Stimulated activated CD4-positive, alpha-beta T cell treated with anti-CD3 and anti-CD28 coated beads, Interleukin-1b, Interleukin-23, amount 100 ng/mL, for 48 hours (primary cell): ENCODE measurements around the gene ADGRG6.
"Not testable (repeated sequence)": the region's sequence is repeated elsewhere in the genome, so short reads cannot be mapped to it uniquely, and the experiment has no call there.

Experiments
- DNase-seq: peaks from one replicate; pipeline ENCODE4 v3.0.0-alpha.2; 2020

Gene ADGRG6

DNA sequence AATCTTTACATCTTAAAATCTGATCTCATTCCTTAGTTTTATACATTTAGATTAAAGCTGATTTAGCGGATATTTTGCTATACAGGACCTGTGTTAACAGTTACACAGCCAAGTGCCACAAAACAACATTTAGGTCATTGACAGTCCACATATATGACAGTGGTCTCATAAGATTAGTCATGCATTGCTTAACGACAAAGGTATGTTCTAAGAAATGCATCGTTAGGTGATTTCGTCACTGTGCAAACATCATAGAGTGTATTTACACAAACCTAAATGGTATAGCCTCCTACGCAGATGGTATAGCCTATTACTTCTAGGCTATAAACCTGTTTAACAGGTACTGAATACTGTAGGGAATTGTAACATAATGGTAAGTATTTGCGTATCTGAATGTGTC lies 21.6 kb downstream of the ADGRG6 start:
- DNase-seq, result no peak

DNA sequence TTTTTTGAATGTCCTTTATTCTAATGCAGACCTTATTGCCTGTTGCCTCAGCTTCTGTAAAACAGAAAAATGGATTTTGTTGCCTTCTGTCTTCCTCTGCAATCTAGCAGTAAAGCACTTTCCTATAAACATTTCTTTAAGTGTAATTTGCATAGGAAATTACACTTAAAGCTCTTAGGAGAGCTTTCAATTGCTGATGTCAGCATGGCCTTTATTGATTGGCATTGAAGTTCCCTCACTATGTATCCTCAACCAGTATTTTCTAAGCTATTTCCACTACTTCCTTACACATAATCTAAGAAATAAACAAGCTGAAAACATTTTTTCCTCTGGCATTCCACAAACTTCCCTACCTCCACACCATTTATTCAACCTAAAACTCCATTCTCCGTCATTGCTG lies 22.3 kb downstream of the ADGRG6 start:
- DNase-seq, result no peak

DNA sequence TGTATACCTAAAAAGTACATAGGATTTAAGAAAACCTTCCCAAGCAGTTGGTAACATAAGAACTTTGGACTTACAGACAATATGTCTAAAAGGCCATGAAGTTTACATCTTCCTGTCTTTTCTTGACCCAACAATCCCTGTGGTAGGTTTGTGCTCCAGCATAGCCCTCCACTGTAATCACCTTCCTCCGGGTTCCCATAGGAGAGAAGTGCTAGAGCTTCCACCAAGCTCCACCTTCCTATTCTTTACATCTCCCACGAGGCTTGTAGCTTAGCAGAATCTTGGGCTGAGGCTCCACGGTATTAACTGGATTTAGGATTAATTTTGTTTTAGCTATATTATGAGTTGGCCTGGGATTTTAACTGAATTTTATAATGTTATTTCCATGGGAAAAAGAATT lies 23.3 kb downstream of the ADGRG6 start:
- DNase-seq, result no peak

DNA sequence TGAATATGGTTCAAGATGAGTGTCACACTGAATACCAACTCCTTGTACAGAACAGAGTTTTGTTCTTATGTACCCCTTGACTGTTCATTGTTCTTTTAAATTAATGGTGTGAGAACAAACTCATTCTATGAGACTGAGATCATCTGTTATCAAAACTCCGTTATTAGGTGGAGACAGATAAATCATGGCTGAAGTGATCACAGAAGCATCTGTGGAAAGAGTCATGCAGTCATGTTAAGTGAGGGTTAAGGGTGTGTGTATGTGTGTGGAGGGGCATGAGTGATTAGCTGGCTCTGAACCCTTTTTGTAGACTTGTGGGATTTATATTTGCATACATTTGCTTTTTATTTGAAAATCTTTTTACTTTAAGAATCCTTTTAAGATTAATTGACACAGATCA lies 24.7 kb downstream of the ADGRG6 start:
- DNase-seq, result no peak

DNA sequence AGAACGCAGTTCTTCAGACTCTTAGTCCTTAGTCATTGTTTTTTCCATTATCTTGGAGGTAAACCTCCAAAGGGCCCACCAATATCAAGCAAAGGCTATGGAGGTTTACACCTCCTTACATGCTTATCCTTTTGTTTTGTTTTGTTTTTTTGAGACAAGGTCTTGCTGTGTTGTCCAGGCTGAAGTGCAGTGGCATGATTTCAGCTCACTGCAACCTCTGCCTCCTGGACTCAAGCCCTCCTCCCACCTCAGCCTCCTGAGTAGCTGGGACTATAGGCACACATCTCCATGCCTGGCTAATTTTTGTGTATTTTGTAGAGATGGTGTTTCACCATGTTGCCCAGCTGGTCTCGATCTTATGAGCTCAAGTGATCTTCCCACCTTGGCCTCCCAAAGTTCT lies 26.3 kb downstream of the ADGRG6 start:
- DNase-seq, result no peak

DNA sequence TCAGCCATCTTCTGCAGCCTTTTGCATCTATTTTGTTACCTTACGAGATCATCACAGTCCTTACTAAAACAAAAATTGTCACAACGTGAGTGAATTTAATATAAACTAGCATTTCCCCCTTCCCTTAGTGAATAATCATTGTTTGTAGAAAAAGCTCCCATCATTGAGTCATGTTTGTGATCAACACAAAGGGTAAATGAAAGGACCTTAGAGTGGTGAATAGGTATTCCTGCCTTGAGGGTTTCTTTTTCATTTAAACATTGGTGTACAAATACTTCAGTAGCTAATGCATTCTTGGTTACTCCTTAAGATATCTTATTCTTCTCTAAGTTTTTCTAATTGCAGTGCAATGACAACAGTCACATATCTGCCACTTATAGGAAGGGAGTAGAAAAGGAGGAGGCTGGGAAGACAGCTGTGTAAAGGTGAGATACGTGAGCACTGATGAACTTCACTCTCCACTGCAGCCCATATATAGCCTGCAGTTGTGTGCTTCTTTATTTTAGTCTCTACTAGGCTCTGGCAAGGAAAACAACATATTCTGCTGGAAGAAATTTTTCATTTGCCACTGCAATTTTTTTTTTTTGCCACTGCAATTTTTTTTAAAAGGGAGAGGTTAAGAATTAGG lies 27.8 kb downstream of the ADGRG6 start:
- DNase-seq, result no peak

DNA sequence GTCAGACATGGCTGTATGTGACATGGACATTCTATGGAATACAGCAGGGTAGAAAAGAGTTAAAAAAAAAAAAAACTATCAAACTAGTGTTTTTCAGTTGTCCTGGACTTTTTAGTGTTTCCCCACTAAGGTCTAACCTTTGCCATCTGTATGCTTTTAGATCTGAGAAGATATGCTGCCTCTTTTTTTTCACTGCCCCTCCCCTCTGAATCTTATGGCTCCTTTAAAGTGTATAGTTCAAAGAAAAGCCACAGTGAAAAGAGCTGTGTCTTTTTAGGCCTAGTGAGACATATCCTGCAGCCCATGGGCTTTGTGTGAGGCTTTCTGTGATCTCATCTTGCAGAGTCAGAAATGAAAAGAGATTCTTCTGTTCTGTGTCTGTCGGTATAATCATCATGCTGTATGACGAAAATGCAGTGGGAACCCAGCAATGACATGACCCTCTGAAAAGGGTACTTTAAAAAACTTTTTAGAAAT lies 29.3 kb downstream of the ADGRG6 start:
- DNase-seq, result peak; percentile 40

DNA sequence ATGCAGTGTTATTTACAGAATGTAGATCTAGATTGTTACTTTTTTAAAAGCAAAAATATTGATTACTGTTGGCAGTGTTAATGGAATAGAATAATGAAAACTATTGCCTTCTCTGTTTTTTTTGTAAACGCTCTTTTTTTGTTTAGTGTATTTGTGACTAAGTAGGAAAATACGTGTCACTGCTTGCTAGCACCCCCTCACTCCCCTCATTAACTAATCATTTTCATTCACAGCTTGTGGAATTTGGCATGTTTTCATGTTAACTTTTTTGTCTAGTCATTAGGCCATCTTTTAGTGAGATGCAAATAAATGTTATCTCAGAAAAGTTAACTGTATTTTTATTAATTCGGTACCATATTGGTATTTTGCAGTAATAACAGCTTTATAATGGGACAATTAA lies 29.8 kb downstream of the ADGRG6 start:
- DNase-seq, result no peak

DNA sequence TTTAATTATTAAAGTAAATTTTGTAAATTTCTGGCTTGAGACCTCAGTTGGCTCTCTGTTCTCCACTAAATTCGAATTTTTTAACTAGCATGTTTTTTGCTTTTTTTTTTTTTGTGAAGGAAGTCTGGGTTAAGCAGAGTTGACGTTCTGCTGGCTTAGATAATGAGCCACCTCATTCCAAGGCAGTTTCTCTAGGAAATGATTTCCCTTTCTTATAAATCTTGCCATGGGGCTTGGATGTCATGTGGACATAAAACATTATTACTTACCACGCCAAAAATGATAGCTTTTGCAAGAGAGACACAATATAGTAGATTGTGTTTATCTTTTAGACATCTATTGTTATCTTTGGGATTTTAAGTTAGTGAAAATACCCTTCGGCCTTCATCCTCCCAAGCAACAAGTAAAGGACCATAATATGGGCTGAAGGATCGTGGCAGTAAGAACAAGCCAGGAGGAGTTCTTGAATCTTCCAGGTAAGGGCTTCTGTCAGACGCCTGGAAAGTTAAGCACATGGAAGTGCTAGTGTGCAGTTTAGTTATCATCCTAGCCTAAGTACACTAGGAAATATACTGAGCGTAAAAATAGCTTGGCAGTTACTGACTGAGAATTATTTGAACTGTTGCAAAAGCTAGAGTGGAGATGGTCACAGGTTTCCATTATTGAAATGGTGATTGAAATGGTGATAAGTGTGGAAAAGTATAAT lies 30.7 kb downstream of the ADGRG6 start:
- no peak for DNase-seq

DNA sequence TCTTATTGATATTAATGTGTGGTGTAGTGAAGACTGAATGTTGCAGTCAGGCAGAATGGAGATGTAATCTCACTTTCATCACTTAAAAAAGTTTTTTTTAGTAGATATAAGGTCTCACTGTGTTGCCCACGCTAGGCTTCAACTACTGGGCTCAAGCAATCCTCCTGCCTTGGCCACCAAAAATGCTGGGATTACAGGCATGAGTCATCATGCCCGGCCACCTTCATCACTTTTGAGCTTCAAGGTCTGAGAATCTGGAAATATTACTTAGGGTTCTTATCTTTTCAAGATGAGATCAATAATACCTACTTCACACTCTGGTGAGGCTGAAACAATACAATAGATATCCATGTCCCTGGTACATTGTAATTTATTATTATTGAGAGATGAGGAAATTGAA lies 31.6 kb downstream of the ADGRG6 start:
- no peak for DNase-seq

DNA sequence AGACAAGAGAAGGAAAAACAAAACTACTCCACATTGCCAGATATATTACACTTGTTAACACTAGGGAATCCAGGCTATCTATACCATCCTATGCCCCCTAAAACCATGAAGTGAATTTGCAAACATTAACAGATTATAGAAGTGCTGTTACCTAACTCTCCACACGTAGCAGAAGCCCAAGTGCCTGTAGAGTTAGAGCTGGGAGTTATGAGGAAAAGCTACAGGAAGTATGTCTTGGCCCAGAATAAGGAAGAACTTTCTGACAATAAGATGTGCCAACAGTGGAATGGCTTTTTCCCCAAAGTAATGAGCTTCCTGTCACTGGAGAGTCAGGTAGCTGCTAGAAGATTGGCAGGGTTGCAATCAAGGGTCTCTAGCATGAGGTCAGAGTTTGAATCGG lies 32.5 kb downstream of the ADGRG6 start:
- no peak for DNase-seq

DNA sequence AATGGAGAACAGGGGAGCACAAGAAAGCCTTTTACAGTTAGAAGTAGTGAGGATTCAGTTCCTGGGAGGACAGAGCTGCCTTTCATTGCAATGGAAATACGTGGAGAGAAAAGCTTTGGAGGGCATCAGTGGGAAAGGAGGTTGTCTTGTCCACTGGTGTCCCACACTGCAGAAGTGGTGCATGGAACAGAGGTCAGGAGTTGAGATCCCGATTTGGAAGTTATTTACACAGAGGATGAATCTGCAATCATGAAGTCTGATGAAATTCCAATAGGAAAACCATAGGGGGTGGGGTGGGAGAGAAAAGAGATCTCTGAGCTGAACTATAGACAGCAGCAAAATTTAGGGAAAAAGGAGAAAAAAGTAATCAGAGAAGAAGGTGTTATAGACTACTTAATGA lies 33.6 kb downstream of the ADGRG6 start:
- DNase-seq, result no peak

DNA sequence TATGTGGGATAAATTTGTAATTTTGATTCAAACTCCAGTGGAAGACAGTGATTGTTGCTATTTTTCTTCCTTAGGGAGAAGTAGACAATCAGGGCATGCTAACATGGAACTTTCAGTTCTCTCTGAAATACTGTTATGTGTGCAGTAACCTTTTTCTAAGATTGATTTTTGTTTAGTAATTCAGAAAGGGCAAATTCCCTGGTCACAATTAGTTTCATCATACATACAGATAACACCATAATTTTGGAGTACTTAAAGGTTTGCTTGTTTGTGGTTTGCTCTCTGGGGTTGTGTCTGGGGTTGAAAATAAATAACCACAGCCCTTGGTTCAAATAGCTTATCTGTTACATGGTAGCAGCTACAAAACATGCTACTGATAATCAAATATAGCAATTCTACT lies 34.4 kb downstream of the ADGRG6 start:
- no peak for DNase-seq

DNA sequence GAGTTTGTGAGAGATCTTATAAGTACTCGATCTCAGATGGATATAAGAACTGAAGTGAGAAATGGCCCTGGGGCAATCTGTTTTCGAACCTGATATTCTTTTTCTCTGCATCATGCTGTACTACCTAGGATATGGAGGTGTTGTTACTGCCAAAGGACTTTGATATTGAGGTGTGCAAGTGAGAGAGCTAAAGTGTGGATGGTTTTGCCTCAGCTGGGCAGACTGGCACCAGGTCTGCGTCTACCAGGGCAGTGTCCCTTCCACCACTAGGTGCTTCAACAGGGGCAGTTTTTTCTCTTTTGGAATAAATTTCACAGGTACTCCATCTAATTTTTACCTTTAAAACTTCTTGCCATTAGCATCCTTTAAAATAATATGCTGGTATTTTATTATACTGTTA lies 35.0 kb downstream of the ADGRG6 start:
- DNase-seq, result no peak

DNA sequence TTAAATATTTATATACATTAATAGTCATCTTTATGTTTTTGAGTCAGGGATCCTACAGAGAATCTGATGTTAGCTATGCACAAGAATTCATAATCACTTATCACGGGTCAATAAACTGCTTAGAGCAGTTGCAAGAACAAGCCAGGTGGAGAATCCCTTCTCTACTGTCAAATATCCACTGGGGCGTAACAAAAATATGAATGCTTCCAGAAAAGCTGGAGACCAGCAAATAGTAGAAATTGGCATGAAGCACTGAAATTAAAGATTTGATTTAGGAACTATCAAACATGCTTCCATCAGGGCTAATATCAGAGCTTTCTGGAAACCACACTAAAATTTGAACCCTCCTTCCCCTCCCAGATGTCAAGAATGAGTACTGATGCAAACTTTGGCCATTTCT lies 37.3 kb downstream of the ADGRG6 start:
- no peak for DNase-seq

DNA sequence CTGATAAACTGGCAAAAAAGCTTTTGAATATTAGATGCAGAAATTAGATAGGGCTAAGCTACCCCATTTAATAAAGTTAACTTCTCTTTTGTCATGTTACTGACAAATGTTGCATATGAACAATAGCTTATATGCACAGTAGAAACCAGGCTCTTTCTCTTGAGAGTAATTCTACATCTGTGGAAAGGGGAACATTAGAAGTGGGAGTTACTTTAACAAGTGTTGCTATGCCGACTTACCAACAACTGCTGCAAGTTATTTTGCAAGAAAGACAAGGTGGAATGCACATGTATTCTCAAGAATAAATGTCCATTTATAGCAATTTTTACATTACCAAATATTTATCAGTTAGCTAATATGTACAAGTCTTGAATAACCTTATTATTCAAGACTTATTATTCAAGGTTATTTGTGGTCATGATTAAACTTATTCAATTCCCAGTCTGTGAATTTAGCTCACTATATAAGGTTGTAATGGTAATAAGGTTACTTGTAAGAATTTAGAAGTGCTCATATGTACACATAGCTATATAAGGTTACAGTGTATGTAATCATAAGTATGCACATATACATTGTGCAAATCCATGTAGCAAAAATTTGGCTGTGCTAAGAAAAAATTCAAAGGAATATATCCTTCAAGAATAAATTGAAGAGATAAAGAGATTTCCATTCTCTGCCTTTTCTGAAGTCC lies 38.3 kb downstream of the ADGRG6 start:
- DNase-seq, result no peak

DNA sequence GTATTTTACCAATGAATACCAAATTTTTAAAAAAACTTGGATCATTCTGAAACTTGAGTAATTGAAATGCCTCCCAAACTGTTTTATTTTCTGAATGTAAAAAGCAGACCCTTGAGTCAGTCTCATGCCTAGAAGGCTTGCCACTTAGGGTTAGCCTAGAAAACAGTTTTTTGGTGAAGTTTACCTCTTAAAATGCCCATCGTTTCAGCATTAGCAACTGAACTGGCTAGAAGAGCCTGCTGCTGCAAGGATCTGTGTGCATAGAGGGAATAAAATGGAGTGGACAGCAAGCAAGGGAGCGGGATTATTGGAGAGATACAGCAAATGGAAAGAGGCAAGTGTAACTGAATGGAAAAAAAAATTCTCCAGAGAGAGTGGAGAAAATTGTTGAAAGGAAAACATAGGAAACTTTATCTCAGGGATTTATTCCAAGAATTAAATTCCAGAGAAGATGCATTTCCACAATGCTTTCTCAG lies 40.1 kb downstream of the ADGRG6 start:
- no peak for DNase-seq

DNA sequence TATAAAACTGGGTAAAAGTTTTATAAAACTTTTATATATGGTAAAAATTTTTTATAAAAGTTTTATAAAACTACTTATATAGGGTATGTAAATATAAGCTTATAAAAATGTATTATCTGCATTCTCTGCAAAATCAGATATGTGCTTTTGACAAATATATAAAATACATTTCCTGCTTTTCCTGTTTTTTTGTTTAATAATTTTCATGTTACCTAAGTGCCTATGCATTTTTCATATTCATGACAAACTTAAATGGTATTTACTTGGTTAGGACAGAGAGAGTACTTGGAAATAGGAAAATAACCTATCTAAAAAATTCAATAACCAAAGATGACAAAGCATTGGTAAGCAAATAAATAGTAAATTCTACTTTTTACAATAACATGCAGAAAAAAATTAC lies 41.2 kb downstream of the ADGRG6 start:
- DNase-seq, result no peak

DNA sequence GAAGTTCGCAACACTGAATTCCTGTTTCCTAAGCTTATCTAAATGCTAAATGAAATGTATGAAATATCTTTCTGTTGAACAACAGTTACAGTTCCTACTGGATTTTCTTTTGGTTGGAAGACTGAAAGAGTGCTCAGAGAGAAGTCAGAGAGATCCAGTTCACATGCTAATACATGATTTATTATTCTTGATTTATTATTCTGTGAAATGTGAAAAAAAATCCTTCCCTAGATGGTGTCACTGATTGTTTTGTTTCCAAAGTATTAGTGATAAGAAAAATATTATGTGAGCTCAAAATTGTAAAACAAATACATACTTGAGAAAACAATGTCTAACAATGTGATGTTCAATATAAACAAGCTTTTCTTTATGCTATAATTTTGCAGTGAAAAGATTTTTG lies 42.1 kb downstream of the ADGRG6 start:
- DNase-seq, result no peak

DNA sequence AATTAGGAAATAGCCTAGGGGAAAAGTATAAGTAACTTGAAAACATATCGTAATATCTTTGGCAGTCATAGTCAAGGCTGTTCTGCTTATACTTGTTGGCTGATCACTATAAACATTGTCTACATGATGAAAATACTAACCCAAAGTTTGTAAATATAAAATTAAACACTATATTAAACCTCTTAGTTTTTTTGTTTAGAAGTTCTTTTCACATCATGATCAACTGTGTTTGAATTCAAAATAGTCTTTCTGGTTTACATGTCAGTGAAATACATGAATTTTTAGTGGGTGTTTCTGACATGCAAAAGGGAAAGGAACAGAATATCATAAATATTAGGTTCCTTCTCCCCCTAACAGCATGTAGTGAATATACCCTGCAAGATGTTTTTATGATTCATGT lies 43.5 kb downstream of the ADGRG6 start:
- DNase-seq, result no peak

DNA sequence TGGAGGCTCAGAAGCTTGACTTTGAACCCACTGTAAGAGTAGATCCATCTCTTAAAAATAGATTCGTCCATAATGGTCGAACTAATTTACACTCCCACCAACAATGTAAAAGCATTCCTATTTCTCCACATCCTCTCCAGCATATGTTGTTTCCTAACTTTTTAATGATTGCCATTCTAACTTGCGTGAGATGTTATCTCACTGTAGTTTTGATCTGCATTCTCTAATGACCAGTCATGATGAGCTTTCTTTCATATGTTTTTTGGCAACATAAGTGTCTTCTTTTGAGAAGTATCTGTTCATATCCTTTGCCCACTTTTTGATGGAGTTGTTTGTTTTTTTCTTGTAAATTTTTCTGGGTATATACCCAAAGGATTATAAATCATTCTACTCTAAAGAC lies 44.4 kb downstream of the ADGRG6 start:
- DNase-seq, result not testable (repeated sequence)

DNA sequence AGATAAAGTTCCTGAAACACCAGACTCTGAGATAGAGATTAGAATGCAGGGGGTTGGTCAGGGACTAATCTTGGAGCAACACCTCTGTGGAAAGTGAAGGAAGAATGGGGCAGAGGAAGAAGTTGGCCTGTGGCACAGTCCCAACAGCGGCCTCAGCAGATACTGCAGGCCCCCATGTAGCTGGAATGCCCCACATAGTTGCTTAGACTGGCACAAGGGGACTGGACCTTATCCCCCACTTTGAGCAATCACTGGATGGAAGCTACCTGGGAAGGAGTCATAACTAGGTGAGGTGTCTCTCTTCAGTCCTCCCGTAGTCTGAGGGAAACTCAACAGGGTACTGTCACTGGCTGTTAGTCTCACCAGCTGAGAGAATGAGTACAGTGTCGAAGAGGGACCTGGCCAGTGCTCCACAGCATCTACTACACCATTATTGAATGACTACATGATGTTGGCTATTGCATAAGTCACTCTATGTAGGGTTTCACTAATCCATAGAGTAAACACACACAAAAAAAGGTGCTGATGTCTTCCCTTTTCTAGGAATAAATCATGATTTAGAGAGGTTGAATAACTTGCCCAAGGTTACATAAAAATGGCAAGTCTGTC lies 47.5 kb downstream of the ADGRG6 start:
- DNase-seq, result no peak

DNA sequence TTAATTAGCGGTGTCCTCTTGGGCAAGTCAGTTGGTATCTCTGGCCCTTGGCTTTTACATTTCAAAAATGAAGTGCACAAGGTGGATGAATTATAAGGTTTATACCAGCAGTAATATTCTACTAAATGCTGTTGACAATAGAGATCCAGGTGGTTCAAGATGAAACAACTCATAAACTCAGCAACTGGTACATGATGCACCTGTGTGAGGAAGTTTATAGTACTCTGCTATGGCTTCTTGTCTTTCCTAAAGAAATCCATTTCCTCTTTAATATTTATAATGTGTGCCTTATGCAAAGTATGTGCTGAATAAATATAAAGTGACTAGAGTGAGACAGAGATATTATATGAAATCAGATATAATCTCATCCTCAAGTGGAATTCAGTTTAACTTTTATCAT lies 48.5 kb downstream of the ADGRG6 start:
- DNase-seq, result no peak

DNA sequence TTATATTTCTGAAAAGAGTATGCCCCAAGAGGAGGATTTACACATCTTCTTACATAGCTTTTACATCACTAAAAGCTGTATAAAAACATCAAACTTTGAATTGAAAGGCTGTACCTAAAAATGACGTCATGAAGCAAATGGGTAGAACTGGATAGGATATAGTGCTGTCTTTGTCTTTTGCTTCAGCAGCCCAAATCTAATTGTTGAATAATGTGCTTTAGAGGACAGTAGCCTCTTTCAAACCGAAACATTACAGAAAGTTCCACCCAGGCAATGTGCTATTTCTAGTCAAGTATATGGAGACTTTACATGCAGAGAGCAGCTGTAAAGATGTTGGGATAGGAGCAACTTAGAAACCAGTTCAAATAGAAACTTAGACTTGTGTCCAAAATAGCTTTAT lies 51.9 kb downstream of the ADGRG6 start:
- no peak for DNase-seq
